Peyer's patch (tissue), 4 donors: ENCODE measurements around the gene KRTAP4-2.
"Not testable (repeated sequence)": the region's sequence is repeated elsewhere in the genome, so short reads cannot be mapped to it uniquely, and the experiment has no call there.

Source experiments
- CTCF ChIP-seq, 6 experiments: fragments of 450-650 bp in 4 of 6; fragments of 200-600 bp in 2 of 6; sonication (generic) in 1 of 6; IDR thresholded peaks; one replicate each; pipeline ENCODE4 v1.5.1; 2017 to 2019; ENCODE audit warnings: antibody characterized with exemption in 6 of 6, mild to moderate bottlenecking in 3 of 6, moderate library complexity in 1 of 6
- POLR2A ChIP-seq, 2 donors: fragments of 450-650 bp; IDR thresholded peaks; one replicate each; pipeline ENCODE4 v1.5.1; 2017; ENCODE audit warnings: antibody characterized with exemption in 2 of 2, mild to moderate bottlenecking in 2 of 2, moderate library complexity in 2 of 2

GRCh38 chr17:41160190-41160589 is 17.8 kb downstream of the KRTAP4-2 start:
- not testable (repeated sequence) for TF ChIP-seq CTCF, POLR2A (IDR thresholded peaks at IDR 0.05)
